NCI-H2227 (cell line): ENCODE data around the gene CREG1.
A peak's percentile ranks its signal among the peaks of the same experiment; 100 is the strongest.

Source experiments
- DNase-seq: peaks from one replicate; lab custom pipeline; 2025; ENCODE audit not compliant: unreplicated experiment; lab: John Stamatoyannopoulos, UW

CREG1 gene

GRCh38 chr1:167509587-167509986, 44.0 kb downstream of the CREG1 start:
- DNase-seq: no peak

GRCh38 chr1:167507719-167508118, 45.8 kb downstream of the CREG1 start:
- no peak for DNase-seq

- no peak for DNase-seq
These were observed 49.1 kb downstream of the CREG1 start for GRCh38 chr1:167504467-167504827.

- no peak for DNase-seq
These were observed 49.7 kb downstream of the CREG1 start for GRCh38 chr1:167503626-167504466.

- DNase-seq: no peak
These were observed 50.7 kb downstream of the CREG1 start for GRCh38 chr1:167502719-167503462.

GRCh38 chr1:167502192-167502551, 51.4 kb downstream of the CREG1 start:
- DNase-seq: no peak

GRCh38 chr1:167501515-167502191, 51.9 kb downstream of the CREG1 start:
- DNase-seq: peak; percentile 34

GRCh38 chr1:167500283-167500860, 53.2 kb downstream of the CREG1 start:
- DNase-seq: no peak

- DNase-seq: no peak
These were observed 53.9 kb downstream of the CREG1 start for GRCh38 chr1:167499664-167500101.

GRCh38 chr1:167499106-167499505, 54.5 kb downstream of the CREG1 start:
- DNase-seq: no peak

GRCh38 chr1:167496797-167497619, 56.6 kb downstream of the CREG1 start:
- DNase-seq: no peak

- DNase-seq: no peak
These were observed 60.2 kb downstream of the CREG1 start for GRCh38 chr1:167493372-167493771.

GRCh38 chr1:167492481-167492910, 61.1 kb downstream of the CREG1 start:
- peak; percentile 42 for DNase-seq

GRCh38 chr1:167491586-167492461, 61.7 kb downstream of the CREG1 start:
- peak; percentile 42 for DNase-seq
